HG03520 (cell line): Measurements from ENCODE around the gene NACC2.
"Not testable (repeated sequence)": the region's sequence is repeated elsewhere in the genome, so short reads cannot be mapped to it uniquely, and the experiment has no call there.

Experiments
- ATAC-seq: cut with Tn5 transposase; IDR thresholded peaks from one replicate; pipeline ENCODE4 v1.9.1; 2021; ENCODE audit warnings: mild to moderate bottlenecking, moderate library complexity; ENCODE audit not compliant: unreplicated experiment

The NACC2 gene

DNA sequence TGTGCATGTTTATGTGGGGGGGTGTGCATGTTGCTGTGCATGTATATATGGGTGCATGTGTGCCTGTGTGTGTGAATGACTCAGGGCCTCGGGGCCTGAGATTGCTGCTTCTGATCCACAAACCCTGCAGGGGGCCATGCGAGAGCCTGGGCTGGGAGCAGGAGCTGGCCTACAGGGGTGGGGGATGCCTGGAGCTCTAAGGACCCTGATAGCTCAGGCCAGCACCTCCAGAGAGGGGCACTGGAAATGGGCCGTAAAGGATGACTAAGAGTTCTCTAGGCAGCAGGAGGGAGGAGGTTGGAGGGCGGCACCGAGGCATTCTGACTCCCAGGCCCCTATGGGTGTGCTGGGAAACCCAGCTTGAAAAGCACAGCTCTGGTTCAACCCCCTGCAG lies 127.0 kb downstream of the NACC2 start:
- no peak for ATAC-seq

DNA sequence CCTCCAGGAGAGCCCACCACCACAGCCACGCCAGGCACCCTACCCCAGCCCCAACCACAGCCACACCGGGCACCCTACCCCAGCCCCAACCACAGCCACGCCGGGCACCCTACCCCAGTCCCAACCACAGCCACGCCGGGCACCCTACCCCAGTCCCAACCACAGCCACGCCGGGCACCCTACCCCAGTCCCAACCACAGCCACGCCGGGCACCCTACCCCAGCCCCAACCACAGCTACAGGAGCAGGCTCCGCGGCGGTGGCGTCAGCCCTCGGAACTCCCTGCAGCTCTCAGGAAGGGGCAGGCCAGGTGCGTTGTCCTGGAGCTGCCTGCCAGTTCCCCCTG lies 128.2 kb downstream of the NACC2 start:
- not testable (repeated sequence) for ATAC-seq

DNA sequence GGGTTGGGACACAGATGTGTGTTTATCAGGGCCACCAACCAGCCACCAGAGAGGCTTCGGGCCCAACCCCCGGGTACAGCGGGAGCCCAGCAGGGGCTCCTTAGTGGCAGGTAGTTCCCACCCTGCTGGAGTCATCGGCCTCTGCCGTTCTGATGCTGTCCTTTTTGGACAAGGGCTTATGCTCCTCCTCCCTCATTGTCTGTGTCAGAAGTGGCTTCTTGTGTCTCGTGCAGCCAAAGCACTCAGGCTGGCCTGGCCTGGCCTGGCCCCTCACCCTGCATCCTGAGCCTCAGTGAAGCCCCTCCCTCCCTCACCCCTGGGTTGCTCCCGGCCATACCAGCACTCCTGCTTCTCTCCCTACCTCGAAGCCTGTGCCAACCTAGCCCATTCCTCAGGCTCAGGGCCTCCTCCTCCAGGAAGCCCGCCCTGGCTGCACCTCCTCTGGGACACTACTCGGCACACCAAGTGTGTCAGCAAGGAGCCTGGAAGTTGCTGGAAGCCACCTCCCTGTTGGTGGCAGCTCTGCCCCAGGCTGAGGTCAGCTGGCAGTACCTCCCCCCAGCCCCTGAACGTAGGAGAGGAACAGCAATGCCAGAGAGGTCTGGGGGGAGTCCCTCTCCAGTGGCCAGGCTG lies 129.8 kb downstream of the NACC2 start:
- ATAC-seq, result no peak

DNA sequence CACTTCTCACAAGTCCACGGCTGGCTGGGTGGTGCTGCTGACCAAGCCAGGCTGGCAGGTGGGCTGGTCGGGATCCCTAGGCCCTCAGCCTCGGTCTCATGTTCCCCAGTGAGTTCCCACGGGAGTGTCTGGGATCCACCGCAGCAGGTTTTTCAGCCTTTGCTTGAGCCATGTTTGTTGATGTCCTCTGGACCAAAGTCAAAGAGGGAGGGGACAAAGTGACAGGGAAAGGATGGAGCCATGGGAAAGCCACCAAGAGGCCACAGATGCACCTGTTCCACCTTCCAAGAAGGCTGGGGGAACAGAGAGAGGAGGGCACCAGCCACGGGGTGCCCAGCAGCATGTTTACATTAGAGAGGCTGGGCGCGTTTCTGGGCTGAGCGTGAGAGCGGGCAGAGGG lies 131.2 kb downstream of the NACC2 start:
- ATAC-seq, result no peak

DNA sequence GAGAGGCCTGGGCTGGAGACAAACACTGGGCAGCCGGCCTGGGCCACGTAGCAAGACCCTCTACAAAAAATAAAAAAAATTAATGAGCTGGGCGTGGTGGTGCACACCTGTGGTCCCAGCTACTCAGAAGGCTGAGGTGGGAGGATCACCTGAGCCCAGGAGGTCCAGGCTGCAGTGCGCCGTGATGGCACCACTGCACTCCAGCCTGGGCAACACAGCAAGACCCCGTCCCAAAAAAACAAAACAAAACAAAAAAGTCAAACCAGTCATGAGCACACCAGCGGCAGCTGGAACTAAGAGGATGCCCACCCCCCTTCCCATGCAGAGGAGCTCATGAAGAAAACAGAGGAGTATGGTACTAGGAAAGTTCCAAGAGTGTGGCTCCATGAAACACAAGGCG lies 131.8 kb downstream of the NACC2 start:
- ATAC-seq, result no peak

DNA sequence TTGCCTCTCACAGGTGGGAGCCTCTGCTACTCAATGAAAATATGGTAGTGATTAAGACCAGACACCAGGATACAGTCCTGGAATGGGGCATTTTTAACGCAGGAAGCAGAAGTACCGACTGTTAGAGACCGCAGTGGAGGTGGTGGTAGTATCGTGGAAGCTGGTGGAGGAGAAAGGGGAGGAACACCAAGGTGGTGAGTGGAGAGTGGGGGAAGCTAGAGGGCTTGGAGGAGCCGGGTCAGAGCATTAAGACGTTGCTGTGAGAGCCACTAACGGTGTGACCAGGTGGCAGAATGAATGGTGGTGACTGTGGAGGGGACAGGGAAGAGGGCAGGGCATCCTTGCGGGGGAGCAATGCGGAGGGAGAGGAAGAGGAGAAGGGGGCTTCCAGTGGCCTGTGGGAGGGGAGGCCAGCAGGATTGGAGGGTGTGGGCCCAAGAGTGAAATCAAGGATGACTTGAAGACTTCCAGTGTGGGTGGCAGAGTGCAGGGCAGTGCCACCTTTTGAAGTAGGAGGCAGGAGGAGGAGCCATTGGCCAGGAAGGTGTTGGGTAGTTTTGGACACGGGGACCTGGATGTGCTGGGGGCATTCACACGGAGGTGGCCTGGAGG lies 132.3 kb downstream of the NACC2 start:
- ATAC-seq, result no peak

DNA sequence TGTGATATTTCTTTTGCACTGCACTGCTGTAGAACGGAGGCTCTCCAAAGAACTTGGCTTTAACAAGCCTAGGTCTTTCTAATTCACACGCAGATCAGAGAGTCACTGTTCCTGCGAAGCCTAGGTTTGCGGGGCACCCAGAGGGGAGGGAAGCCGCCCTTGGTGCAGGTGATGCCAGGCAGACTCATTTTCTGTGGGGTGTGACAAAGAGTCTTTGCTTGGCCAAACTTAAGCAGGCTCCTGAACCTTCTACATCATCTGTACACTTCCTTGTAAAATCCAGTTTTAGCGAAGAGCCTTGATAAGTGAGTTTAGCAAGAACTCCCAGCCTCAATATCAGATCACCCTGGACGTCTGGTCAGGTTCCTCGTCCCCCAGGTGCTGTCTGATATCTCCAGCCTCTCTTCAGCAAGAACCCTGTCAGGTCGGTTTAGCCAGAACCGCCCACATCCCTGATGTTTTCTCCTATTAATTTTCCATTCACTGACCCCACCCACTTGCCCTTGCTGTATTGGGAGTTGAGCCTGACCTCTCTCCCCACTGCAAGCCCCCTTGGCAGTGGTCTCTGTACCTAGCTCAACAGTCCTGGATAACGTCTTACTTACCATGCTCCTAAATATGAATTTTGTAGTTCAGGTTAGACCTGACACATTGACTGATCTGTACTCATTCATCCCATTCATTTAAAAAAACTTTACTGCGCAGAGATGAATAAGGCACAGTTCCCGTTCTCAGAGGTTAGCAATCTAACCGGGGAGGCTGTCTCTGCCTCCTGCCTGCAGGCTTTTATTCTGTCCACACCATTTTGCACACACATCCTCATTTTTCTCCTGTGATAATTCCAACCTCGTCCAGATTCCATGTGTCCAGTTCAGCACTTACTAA lies 133.0 kb downstream of the NACC2 start:
- ATAC-seq, result no peak

DNA sequence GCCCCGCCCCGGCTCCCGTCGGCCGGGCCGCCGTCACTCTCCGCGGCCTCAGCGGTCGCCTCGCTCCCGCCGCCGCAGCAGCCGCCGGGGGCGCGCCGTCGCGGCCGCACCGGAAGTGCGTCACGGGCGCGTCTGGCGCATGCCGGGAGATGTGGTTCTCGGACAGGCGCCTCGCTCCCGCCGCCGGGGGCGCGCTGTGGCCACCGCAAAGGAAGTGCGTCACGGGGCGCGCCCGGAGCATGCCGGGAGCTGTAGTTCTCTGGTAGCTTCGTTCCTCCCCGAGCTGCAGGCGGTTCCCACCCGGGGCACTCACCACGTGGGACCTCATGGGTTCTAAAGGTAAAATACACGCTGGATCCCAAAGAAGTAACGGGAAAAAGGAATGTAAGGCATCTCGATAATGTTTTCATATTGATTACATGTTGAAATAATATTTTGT lies 133.8 kb downstream of the NACC2 start, which contains the start of gene UBAC1:
Gene UBAC1 (minus strand): TSS at position 97 of the 439 bp plus-strand sequence. CDS start 211 bp downstream, outside the sequence.
- ATAC-seq, result peak; percentile 84

DNA sequence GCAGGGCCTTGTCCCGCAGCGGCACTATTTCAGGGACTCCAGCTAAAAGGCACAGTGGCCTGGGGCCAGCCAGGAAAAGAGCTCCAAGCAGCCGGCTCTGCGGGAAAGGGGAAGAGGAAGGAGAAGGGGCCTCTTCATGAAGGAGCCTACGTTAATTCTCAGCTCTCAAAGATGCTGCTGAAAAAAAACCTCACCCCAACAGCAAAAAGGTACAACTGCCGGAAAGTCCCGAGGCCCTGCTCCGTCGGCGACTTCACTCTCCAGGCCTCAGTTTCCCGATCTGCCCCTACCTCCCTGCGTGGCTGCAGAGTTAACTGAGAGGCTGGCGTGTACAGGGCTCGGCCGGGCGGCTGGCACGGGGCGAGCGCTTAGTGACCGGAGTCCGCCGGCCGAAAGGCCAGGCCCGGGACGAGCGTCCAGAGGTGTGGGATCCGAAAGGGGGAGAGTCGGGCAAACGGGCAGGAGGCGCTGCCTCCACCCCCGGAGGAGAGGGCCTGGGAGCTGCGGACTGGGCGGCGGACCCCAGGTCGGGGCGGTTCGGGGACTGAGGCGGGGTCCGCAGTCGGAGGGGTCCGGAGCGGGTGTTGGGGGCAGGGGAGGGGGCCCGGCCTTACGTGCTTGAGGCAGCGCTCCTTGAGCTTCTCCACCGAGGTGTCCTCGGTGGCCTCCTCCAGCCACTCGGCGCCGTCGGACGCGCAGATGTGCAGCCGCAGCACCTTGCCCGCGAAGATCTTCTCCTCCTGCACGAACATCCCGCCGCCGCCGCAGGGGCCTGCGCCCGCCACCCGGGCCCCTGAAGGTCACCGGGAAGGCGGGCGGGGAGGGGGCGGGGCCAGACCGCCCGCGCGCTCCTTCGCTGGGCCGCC lies 134.4 kb downstream of the NACC2 start:
- peak; percentile 8 for ATAC-seq

DNA sequence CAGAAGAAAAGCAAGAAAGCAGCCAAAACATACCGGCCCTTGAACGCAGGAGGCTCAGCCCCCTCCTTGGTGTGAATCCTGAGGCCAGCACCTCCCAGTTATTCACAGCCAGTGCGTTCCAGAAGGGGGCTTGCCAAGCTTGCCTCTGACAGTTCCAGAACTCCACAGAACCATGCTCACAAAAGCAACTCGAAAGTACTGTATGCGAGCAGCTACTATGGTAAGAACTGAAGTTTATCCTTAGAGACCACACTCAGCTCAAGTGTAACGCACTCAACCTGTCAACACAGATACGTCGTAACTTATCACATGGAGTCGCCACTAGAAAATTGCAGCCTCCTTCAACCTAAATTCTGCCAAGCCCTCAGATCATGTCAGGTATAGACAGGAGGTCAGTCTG lies 135.3 kb downstream of the NACC2 start:
- no peak for ATAC-seq

DNA sequence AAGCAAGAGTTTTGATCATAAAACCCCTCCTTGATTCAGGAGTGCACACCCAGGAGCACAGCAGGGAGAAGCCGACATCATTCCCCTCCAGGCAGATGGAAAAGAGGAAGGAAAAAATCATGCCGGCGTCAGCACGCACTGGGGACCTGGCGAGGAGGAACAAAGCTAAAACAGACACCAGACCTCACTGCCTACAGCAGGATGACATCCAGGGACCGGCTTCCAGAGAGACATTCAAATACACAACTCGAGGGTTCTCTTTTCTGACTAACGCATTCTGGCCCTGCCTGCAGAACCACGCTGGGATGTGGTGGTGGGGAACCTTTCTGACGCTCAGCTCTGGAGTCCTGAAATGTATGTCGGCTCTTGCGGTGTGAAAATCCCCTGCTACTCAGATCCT lies 136.6 kb downstream of the NACC2 start:
- ATAC-seq, result no peak

DNA sequence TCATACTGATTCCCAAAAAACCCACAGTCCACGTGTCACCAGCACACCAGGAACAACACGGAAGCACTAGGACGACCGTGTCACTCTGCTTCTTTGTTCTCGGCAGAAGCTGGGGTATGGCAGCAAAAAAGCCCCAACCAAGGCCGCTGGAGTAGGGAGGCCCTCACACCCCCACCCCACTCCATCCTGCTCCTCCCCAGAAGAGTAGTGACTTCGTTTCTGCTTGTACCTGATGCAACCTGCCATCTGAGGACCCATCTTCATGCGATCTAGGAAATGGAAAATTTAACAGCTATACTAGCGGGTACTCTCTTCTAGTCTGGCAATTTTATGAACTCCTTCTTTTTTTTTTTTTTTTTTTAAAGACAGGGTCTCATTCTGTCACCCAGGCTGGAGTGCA lies 137.7 kb downstream of the NACC2 start:
- no peak for ATAC-seq

DNA sequence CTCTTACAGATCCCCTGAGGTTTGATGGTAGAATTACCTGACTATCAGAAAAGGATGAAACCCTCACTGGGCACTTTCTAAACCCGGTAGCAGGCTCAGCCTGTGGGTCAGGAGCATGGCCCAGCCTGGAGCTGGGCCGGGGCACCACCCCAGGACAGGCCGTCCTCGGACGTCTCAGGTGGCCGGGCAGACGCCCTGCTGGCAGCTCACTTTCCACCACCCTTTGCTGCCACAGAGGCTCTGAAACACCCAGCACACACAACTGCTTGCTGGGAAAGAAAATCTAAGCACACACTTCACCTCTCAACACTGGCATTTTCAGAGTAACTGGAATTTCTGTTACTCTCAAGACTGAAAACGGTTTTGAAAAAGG lies 138.3 kb downstream of the NACC2 start:
- ATAC-seq, result no peak
